Measurements from ENCODE around the gene RNPEP.
"Not testable (repeated sequence)": the region's sequence is repeated elsewhere in the genome, so short reads cannot be mapped to it uniquely, and the experiment has no call there.

The RNPEP gene

DNA sequence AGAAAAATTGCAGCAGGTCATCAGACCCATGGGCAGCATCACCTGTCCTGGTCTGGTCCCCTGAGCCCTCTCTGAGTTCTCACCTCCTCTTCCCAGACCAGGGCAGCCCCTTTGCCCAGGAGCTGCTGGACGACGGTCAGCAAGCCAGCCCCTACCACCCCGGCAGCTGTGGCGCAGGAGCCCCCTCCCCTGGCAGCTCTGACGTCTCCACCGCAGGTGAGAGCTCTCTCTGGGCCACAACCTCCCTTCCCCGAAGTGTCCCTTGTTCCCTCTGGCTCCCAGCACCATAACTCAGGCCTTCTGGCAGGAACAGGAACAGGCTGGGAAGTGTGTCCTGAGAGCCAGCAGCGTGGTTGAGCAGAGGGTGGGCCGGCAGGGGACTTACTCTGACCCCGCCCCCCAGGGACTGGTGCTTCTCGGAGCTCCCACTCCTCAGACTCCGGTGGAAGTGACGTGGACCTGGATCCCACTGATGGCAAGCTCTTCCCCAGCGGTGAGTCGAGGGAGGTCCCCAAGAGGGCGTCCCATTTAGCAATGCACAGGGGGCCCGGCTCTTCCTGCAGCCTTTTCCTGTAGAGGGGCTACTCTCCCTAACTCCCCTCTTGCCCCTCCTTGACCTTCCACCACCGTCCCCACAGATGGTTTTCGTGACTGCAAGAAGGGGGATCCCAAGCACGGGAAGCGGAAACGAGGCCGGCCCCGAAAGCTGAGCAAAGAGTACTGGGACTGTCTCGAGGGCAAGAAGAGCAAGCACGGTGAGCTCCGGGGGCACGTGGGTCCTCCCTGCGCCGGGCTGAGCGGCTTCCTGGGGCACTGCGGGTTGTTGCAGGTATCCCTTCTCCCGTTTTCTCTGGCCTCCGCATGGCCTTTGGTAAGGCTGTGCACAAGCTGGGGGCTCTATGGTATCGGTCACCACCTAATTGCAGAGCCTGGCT is 30.4 kb downstream of the RNPEP start:
- no peak for DNase-seq

DNA sequence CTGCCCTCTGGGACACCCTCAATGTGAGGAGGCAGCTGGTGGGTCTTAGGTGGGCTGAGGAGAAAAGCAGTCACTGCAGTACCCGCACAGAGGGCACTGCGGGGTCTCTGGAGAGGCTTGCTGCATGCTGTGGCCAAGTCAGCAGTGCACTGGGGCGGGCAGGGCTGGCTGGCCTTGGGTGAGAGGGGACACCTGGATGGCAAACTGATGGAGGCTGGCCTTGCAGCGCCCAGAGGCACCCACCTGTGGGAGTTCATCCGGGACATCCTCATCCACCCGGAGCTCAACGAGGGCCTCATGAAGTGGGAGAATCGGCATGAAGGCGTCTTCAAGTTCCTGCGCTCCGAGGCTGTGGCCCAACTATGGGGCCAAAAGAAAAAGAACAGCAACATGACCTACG is 31.2 kb downstream of the RNPEP start:
- no peak for DNase-seq

GRCh38 chr1:202014060-202014459 is 31.6 kb downstream of the RNPEP start:
- no peak for DNase-seq

DNA sequence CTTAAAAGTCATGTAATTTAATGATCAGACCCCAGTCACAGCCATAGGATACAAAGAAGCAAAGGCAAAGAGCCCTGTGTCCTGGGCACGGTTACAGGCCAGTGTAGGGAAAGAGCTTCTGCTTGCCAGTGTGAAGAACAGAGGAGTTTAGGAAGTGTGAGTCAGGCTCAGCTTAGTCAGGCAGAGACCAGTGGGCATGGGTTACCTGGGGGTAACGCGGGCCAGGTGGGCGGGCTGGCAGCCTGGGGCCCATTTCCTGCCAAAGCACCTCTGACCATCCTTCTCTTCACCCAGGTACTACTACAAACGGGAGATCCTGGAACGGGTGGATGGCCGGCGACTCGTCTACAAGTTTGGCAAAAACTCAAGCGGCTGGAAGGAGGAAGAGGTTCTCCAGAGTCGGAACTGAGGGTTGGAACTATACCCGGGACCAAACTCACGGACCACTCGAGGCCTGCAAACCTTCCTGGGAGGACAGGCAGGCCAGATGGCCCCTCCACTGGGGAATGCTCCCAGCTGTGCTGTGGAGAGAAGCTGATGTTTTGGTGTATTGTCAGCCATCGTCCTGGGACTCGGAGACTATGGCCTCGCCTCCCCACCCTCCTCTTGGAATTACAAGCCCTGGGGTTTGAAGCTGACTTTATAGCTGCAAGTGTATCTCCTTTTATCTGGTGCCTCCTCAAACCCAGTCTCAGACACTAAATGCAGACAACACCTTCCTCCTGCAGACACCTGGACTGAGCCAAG is 32.6 kb downstream of the RNPEP start:
- DNase-seq: no peak

- DNase-seq: no peak
Measured at GRCh38 chr1:202015662-202015937, 33.2 kb downstream of the RNPEP start.

GRCh38 chr1:202016022-202016810 is 33.8 kb downstream of the RNPEP start:
- no peak for DNase-seq

- DNase-seq: no peak
Measured at GRCh38 chr1:202016811-202017748, 34.6 kb downstream of the RNPEP start.

- DNase-seq: no peak
Measured at GRCh38 chr1:202017749-202018467, 35.5 kb downstream of the RNPEP start.

DNA sequence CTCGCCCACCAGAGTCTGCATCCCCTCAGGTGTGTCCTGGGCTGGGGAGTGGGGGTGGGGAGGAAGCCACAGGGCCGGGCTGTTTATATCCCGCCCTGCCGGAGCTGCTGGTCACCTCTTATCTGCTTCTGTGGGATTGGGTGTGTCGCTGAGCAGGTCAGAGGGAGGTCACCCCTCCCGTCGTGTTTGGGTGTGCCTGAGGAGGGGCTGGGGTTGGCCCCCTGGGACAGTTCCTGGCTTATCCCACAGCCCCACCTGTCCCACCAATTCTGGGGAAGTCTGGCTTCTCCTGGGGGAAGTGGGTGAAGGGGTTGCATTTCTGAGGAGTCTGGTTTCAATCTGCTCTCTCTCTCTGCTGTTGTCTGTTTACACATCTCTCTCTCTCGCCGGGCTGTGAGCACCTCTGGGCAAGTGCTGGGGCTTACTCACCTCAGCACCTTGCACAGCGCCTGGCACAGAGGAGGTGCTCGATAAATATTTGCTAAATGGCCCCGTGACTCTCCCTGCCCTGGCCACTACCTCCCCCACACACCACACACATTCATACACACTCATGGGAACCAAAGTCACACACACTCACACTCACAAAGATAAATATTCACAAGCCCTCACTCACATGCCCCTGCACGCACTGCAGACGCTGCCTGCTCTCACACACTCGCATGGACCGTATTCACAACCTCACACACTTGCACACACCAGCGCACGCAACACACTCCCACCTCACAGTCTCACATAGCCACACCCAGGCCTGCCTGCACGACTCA is 36.2 kb downstream of the RNPEP start:
- DNase-seq: no peak

GRCh38 chr1:202019235-202019558 is 36.7 kb downstream of the RNPEP start:
- not testable (repeated sequence) for DNase-seq

DNA sequence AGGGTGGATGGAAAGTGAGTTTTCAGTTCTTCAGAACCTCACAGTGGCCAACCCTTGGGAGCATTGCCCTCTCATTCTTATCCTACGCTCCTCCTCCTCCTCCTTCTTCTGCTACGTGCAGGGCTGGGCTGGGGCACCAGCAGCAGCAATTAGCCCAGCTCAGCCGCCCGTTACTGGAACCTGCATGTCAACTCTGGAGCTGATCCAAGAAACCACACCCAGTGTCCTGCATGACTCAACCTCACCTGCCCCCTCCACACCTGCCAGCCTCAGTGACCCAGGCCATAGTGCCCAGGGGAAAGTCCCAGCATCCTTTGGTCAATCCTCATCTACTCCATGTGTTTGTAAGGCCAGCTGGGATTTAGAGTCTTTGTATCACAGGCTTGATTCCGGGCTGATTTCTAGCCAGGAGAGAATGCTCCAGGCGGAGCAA is 40.6 kb downstream of the RNPEP start:
- no peak for DNase-seq

DNA sequence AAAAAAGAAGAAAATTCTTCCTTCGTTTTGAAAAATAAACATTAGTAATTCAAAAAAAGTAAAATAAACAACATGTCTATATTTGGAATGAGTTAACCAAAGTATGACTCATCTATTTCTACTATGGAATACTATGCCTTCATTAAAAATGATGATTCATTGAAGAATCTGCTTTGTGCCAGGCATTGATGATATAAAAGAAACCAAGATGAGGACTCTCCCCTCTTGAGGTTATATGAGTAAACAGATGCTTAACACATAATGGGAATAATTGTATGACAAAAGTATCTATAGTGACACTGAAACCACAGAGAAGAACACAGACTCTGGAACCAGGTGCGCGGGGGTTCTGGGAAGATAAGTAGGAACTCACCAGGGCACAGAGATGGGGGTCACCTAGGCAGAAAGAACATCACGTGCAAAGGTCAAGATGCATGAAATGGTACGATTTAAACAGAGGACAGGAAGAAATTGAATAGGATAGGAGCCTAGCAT is 46.8 kb downstream of the RNPEP start:
- DNase-seq: no peak

- no peak for DNase-seq
Measured at GRCh38 chr1:202029727-202030126, 47.3 kb downstream of the RNPEP start.

- DNase-seq: no peak
Measured at GRCh38 chr1:202031796-202032195, 49.3 kb downstream of the RNPEP start.

GRCh38 chr1:202034149-202034682 is 51.8 kb downstream of the RNPEP start:
- no peak for DNase-seq

DNA sequence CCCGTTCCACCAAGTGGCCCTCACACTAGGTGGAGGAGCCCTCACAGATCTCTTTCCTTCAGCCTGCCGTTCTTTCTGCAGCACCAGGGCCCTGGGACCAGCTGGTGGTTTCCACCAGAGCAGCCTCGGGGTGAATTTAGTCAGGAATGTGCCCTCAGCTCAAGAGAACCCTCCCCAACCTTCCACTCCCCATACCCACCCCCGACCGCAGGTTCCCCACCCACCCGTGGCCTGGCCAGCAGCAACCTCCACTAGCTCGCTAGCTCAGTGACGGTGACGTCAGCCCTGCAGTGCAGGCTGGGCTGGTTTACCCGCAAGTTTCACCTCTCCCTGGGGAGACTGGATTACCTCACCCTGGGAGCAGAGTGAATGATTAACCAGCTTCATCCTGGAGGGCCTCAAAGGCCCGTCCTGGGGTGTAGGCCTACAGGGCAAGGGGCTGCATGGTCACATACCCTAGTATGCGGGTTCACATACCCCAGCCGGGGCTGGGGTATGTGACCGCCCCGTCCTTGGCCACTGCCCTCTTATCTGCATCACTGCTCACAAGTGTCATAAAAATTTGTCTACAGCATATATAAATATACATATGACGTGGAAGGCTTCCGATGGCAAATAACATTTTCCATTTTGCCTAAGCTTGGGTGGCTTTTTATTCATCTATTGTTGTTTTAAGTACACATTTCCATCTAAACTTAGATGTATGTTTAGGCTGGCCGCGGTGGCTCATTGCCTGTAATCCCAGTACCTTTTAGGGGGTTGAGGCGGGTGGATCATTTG is 52.4 kb downstream of the RNPEP start:
- DNase-seq: no peak

- no peak for DNase-seq
Measured at GRCh38 chr1:202036595-202037387, 54.3 kb downstream of the RNPEP start.

DNA sequence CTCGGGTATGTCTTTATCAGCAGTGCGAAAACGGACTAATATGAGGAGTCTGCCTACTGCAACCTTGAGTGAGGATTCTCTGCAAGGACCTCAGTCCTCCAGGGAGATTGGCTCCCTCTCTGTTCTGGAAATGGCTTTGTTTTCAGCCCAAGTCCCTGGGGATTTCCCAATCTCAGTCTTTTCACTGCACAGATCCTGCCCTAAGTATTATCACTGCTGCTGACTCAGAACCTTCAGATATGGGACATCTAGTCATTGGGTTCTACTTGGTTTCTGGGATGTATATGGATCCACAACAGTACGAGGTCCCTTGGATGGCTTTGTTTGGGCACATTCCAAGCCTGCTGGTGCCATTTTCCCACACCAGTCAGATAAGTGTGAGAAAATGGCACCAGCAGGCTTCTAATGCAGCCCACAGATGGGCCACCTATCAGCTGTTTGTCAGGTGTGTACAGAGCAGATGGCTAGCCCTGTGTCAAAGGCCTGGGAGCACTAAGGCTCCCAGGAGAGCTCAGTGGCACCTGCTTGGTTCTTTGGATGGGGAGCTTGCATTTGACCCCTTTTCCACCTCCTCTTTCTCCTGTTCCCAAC is 55.4 kb downstream of the RNPEP start:
- no peak for DNase-seq
